Measurements from ENCODE around the gene UCHL1. TPM values are rescaled to one million over a fixed set of nuclear protein-coding genes. Genes with fewer than 3 reads are reported as not detected.

Gene UCHL1
- total RNA-seq, 1 experiment from 2014 or later, result 0.74 TPM

DNA sequence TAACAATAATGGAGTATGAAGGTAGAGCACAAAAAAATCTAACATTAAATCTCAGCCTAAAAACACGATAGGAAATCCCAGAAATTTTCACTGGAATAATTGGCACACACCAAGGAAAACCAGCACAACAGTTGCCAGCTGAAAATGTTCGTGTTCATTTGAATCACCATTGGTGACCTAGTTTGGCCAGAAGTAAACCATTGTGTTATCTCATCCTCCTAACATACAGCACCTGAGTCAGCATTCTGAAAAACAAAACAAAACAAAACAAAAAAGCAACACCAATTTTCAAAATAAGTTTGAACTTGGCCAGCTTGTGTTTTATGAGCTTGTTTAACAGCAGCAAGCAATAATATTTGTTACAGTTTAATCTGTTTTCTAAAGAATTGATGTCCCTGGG lies 41.1 kb downstream of the UCHL1 start:
- POLR2A ChIA-PET, result no interaction called here
- no peak for DNase-seq (ENCODE audit: low read depth, low spot score)
- TF ChIP-seq, protein P1, sequence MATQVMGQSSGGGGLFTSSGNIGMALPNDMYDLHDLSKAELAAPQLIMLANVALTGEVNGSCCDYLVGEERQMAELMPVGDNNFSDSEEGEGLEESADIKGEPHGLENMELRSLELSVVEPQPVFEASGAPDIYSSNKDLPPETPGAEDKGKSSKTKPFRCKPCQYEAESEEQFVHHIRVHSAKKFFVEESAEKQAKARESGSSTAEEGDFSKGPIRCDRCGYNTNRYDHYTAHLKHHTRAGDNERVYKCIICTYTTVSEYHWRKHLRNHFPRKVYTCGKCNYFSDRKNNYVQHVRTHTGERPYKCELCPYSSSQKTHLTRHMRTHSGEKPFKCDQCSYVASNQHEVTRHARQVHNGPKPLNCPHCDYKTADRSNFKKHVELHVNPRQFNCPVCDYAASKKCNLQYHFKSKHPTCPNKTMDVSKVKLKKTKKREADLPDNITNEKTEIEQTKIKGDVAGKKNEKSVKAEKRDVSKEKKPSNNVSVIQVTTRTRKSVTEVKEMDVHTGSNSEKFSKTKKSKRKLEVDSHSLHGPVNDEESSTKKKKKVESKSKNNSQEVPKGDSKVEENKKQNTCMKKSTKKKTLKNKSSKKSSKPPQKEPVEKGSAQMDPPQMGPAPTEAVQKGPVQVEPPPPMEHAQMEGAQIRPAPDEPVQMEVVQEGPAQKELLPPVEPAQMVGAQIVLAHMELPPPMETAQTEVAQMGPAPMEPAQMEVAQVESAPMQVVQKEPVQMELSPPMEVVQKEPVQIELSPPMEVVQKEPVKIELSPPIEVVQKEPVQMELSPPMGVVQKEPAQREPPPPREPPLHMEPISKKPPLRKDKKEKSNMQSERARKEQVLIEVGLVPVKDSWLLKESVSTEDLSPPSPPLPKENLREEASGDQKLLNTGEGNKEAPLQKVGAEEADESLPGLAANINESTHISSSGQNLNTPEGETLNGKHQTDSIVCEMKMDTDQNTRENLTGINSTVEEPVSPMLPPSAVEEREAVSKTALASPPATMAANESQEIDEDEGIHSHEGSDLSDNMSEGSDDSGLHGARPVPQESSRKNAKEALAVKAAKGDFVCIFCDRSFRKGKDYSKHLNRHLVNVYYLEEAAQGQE (IDR thresholded peaks at IDR 0.05; ENCODE audit: insufficient read depth in 1 of 2, low read depth in 2 of 2, low read length in 1 of 2), result no peak
- TF ChIP-seq POLR2AphosphoS5 (IDR thresholded peaks at IDR 0.05; ENCODE audit: low read depth, low read length) (no peak), TCF7L2 (IDR thresholded peaks at IDR 0.05; ENCODE audit: low read depth, low read length) (no peak), SIN3A (IDR thresholded peaks at IDR 0.05; ENCODE audit: borderline replicate concordance, insufficient read depth, low read depth, low read length) (no peak)
- no peak for ATAC-seq
- Histone ChIP-seq H3K4me3 (ENCODE audit: low read depth in 2 of 2, low read length in 2 of 2) (no peak overlapping the region), H3K9me3 (ENCODE audit: control insufficient read depth, insufficient read depth, low read depth, low read length) (no peaks in the 10 kb centered on the region), H3K27ac (ENCODE audit: low read length) (no peak overlapping the region), H3K27me3 (ENCODE audit: control insufficient read depth, insufficient read depth, low read length) (no peaks in the 10 kb centered on the region), H3K36me3 (ENCODE audit: control insufficient read depth, insufficient read depth, low read length) (no peaks in the 10 kb centered on the region), H3K4me1 (ENCODE audit: control insufficient read depth, insufficient read depth, low read length) (no peaks in the 10 kb centered on the region)
- CTCF ChIA-PET, result no interaction called here
- intact Hi-C loops (cut with micrococcal nuclease; ENCODE audit: unreplicated experiment) (loop anchor here (10.0 kb wide), 1 partner anchor 77 kb away; no protein-coding TSS in a partner anchor), in situ Hi-C loops (cut with HindIII; ENCODE audit: low pct_unique_long_range_greater_than_20kb, low sequenced_read_pairs) (no loop called here)
- no TSS peak for BruUV-seq (replicated peaks)

DNA sequence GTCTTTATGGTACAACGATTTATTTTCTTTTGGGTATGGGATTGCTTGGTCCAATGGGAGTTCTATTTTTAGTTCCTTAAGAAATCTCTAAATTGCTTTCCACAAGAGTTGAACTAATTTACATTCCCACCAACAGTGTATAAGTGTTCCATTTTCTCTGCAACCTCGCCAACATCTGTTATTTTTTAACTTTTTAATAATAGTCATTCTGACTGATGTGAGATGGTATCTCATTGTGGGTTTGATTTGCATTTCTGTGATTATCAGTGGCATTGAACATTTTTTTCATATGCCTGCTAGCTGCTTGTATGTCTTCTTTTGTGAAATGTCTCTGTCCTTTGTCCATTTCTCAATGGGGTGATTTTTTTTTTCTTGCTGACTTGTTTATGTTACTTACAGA lies 42.8 kb downstream of the UCHL1 start:
- H3K36me3 ChIP-seq (ENCODE audit: control insufficient read depth, insufficient read depth, low read length), result no peaks in the 10 kb centered on the region
- ATAC-seq (no peak), DNase-seq (ENCODE audit: low read depth, low spot score) (no peak)
- POLR2A ChIA-PET, result no interaction called here
- H3K4me3 ChIP-seq (ENCODE audit: low read depth in 2 of 2, low read length in 2 of 2), result no peak overlapping the region
- in situ Hi-C loops (cut with HindIII; ENCODE audit: low pct_unique_long_range_greater_than_20kb, low sequenced_read_pairs), result no loop called here
- CTCF ChIA-PET, result no interaction called here
- H3K9me3 ChIP-seq (ENCODE audit: control insufficient read depth, insufficient read depth, low read depth, low read length), result no peaks in the 10 kb centered on the region
- no peak overlapping the region for H3K27ac ChIP-seq (ENCODE audit: low read length)
- TF ChIP-seq, protein P2, sequence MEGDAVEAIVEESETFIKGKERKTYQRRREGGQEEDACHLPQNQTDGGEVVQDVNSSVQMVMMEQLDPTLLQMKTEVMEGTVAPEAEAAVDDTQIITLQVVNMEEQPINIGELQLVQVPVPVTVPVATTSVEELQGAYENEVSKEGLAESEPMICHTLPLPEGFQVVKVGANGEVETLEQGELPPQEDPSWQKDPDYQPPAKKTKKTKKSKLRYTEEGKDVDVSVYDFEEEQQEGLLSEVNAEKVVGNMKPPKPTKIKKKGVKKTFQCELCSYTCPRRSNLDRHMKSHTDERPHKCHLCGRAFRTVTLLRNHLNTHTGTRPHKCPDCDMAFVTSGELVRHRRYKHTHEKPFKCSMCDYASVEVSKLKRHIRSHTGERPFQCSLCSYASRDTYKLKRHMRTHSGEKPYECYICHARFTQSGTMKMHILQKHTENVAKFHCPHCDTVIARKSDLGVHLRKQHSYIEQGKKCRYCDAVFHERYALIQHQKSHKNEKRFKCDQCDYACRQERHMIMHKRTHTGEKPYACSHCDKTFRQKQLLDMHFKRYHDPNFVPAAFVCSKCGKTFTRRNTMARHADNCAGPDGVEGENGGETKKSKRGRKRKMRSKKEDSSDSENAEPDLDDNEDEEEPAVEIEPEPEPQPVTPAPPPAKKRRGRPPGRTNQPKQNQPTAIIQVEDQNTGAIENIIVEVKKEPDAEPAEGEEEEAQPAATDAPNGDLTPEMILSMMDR (IDR thresholded peaks at IDR 0.05), result no peak
- no peak for TF ChIP-seq TCF7L2 (IDR thresholded peaks at IDR 0.05; ENCODE audit: low read depth, low read length)
- TF ChIP-seq, protein P1 (IDR thresholded peaks at IDR 0.05; ENCODE audit: insufficient read depth in 1 of 2, low read depth in 2 of 2, low read length in 1 of 2), result no peak
- no peak for TF ChIP-seq POLR2AphosphoS5 (IDR thresholded peaks at IDR 0.05; ENCODE audit: low read depth, low read length)
- TF ChIP-seq SIN3A (IDR thresholded peaks at IDR 0.05; ENCODE audit: borderline replicate concordance, insufficient read depth, low read depth, low read length), result no peak
- BruUV-seq (replicated peaks), result no TSS peak
- no peaks in the 10 kb centered on the region for H3K27me3 ChIP-seq (ENCODE audit: control insufficient read depth, insufficient read depth, low read length)
- intact Hi-C loops (cut with micrococcal nuclease; ENCODE audit: unreplicated experiment), result loop anchor here (10.0 kb wide), 1 partner anchor 75 kb away; no protein-coding TSS in a partner anchor
- H3K4me1 ChIP-seq (ENCODE audit: control insufficient read depth, insufficient read depth, low read length), result no peaks in the 10 kb centered on the region
